Motor neuron (in vitro differentiated cells): ENCODE results near the gene TMCO5A. TPM values are rescaled to one million over a fixed set of nuclear protein-coding genes. Genes with fewer than 3 reads are reported as not detected.
"Not testable (repeated sequence)": the region's sequence is repeated elsewhere in the genome, so short reads cannot be mapped to it uniquely, and the experiment has no call there.

Experiments
- ATAC-seq, 8 experiments: fragments of 200-7000 bp; cut with Tn5 transposase; replicated peaks in 6 of 8; 2 replicates each; pipeline ENCODE4 v1.8.0; 2021; ENCODE audit warnings: mild to moderate bottlenecking in 8 of 8, moderate library complexity in 8 of 8
- H3K27ac ChIP-seq, 2 donors: fragments of 250-450 bp; sonication (Bioruptor Pico); 2 replicates each; pipeline ENCODE4 v1.9.0; 2021; ENCODE audit warnings: antibody characterized with exemption in 2 of 2, mild to moderate bottlenecking in 2 of 2, moderate library complexity in 1 of 2
- H3K4me1 ChIP-seq, 2 donors: fragments of 250-450 bp; sonication (Bioruptor Pico); replicated peaks in 1 of 2; 2 replicates each; pipeline ENCODE4 v1.6.1; 2021; ENCODE audit warnings: antibody characterized with exemption in 2 of 2, mild to moderate bottlenecking in 2 of 2, moderate library complexity in 1 of 2
- H3K4me3 ChIP-seq, 5 donors: fragments of 250-450 bp; sonication (Bioruptor Pico); 2 replicates each; pipeline ENCODE4 v1.9.0; 2021; ENCODE audit warnings: antibody characterized with exemption in 5 of 5, mild to moderate bottlenecking in 5 of 5, moderate library complexity in 4 of 5
- WGBS, 10 experiments: fragments of 450-650 bp; shearing (Covaris generic); methylation state at CpG; one replicate each; pipeline ENCODE4 v1.0.0; 2022; 5-methylcytosine and 5-hydroxymethylcytosine counted together
- in situ Hi-C, 9 experiments: fragments of 400-800 bp; cut with MboI; loops; one replicate each; pipeline ENCODE4 v1.15.0; 2021; ENCODE audit warnings: low sequenced_read_pairs in 9 of 9, low pct_unique_long_range_greater_than_20kb in 2 of 9; ENCODE audit not compliant: unreplicated experiment in 9 of 9
- total RNA-seq, 8 experiments: library from RNA; unstranded; fragments of 300-600 nt; gene quantifications; 2 replicates each; pipeline versions ENCODE4 v1.2.3 to v1.2.4, GENCODE V29; 2022

TMCO5A gene
- total RNA-seq, 8 experiments from 2014 or later = 0.10 to 0.76 (median 0.28) TPM; not detected in 4

GRCh38 chr15:37929238-37929637 is 5.2 kb upstream of the TMCO5A start:
- ATAC-seq = peak in 4 of 8 experiments; percentile 14 to 55 (median 37)
- in situ Hi-C loops = no loop called here
- Histone ChIP-seq H3K27ac (no peak overlapping the region), H3K4me3 (no peak overlapping the region), H3K4me1 (peaks cover 0 to 13% of the 10 kb centered on the region in 2 donors)
- 0 to 57% (median 20%) methylated on average over 1 of the region's 1 CpG; no CpG with 5 or more reads in 3 of the 10 experiments for WGBS, 10 experiments

GRCh38 chr15:37931321-37931720 is 3.1 kb upstream of the TMCO5A start:
- Histone ChIP-seq H3K4me3 (no peak overlapping the region), H3K27ac (no peak overlapping the region), H3K4me1 (peaks cover 0 to 13% of the 10 kb centered on the region in 2 donors)
- in situ Hi-C loops = no loop called here
- ATAC-seq = no peak

- in situ Hi-C loops = no loop called here
- no peak for ATAC-seq
- WGBS, 10 experiments = 0 to 92% (median 60%) methylated on average over 1 of the region's 1 CpG; no CpG with 5 or more reads in 1 of the 10 experiments
- Histone ChIP-seq H3K27ac (no peak overlapping the region), H3K4me3 (no peak overlapping the region), H3K4me1 (peaks cover 0 to 13% of the 10 kb centered on the region in 2 donors)
These were observed 2.6 kb upstream of the TMCO5A start for GRCh38 chr15:37931868-37932267.

- peaks cover 0 to 13% of the 10 kb centered on the region in 2 donors for H3K4me1 ChIP-seq
- no peak for ATAC-seq
- 10 to 83% (median 73%) methylated on average over 2 to 3 of the region's 3 CpGs; no CpG with 5 or more reads in 3 of the 10 experiments for WGBS, 10 experiments
- in situ Hi-C loops = no loop called here
- H3K27ac ChIP-seq = no peak overlapping the region
- no peak overlapping the region for H3K4me3 ChIP-seq
These were observed 1.9 kb upstream of the TMCO5A start for GRCh38 chr15:37932549-37932948.

GRCh38 chr15:37933666-37934065 is 774 bp upstream of the TMCO5A start:
- WGBS, 10 experiments = 0 to 100% (median 78%) methylated on average over 1 of the region's 1 CpG; no CpG with 5 or more reads in 4 of the 10 experiments
- H3K4me3 ChIP-seq = no peak overlapping the region
- H3K4me1 ChIP-seq = peaks cover 0 to 8% of the 10 kb centered on the region in 2 donors
- H3K27ac ChIP-seq = no peak overlapping the region
- in situ Hi-C loops = no loop called here
- ATAC-seq = peak in 3 of 8 experiments; percentile 71 to 98 (median 96)

- no peak overlapping the region for H3K4me3 ChIP-seq
- no peak overlapping the region for H3K27ac ChIP-seq
- no peak for ATAC-seq
- 0 to 70% (median 13%) methylated on average over 1 to 2 of the region's 3 CpGs; no CpG with 5 or more reads in 3 of the 10 experiments for WGBS, 10 experiments
- no peaks in the 10 kb centered on the region for H3K4me1 ChIP-seq
- in situ Hi-C loops = no loop called here
These were observed 6.4 kb downstream of the TMCO5A start for GRCh38 chr15:37940876-37941275.

- ATAC-seq = no peak
- no peak overlapping the region for H3K4me3 ChIP-seq
- in situ Hi-C loops = no loop called here
- no peak overlapping the region for H3K27ac ChIP-seq
- no peaks in the 10 kb centered on the region for H3K4me1 ChIP-seq
These were observed 7.3 kb downstream of the TMCO5A start for GRCh38 chr15:37941779-37942178.

- 17 to 94% (median 59%) methylated on average over 2 to 4 of the region's 4 CpGs; no CpG with 5 or more reads in 5 of the 10 experiments for WGBS, 10 experiments
- in situ Hi-C loops = no loop called here
- Histone ChIP-seq H3K4me1 (no peaks in the 10 kb centered on the region), H3K27ac (no peak overlapping the region), H3K4me3 (no peak overlapping the region)
- no peak for ATAC-seq
These were observed 17.6 kb downstream of the TMCO5A start for GRCh38 chr15:37951999-37952398.

- H3K4me3 ChIP-seq, H3K27ac ChIP-seq, H3K4me1 ChIP-seq, in situ Hi-C loops: not testable (repeated sequence)
- peak in 1 of 8 experiments; percentile 38 for ATAC-seq
- WGBS, 10 experiments = 44 to 89% (median 79%) methylated on average over 1 of the region's 1 CpG; no CpG with 5 or more reads in 4 of the 10 experiments
These were observed 26.3 kb downstream of the TMCO5A start for GRCh38 chr15:37960742-37961141.

GRCh38 chr15:37967788-37968187 is 33.3 kb downstream of the TMCO5A start:
- WGBS, 10 experiments = 0 to 83% (median 50%) methylated on average over 1 of the region's 1 CpG
- no peak overlapping the region for H3K4me3 ChIP-seq
- ATAC-seq = no peak
- H3K27ac ChIP-seq = no peak overlapping the region
- H3K4me1 ChIP-seq = no peaks in the 10 kb centered on the region
- in situ Hi-C loops = no loop called here

- no peak for ATAC-seq
- no peak overlapping the region for H3K27ac ChIP-seq
- H3K4me3 ChIP-seq = no peak overlapping the region
- in situ Hi-C loops = no loop called here
- no peaks in the 10 kb centered on the region for H3K4me1 ChIP-seq
- WGBS, 10 experiments = 0 to 94% (median 67%) methylated on average over 1 to 2 of the region's 2 CpGs; no CpG with 5 or more reads in 1 of the 10 experiments
These were observed 39.4 kb downstream of the TMCO5A start for GRCh38 chr15:37973856-37974255.

GRCh38 chr15:37978231-37978630 is 43.8 kb downstream of the TMCO5A start:
- ATAC-seq = no peak
- Histone ChIP-seq H3K4me3 (no peak overlapping the region), H3K27ac (no peak overlapping the region), H3K4me1 (no peaks in the 10 kb centered on the region)
- WGBS, 10 experiments = 68 to 85% (median 80%) methylated on average over 2 to 3 of the region's 4 CpGs; no CpG with 5 or more reads in 7 of the 10 experiments
- in situ Hi-C loops = loop anchor here in 6 of 9 experiments (25.0 kb wide), 2 partner anchors 384 to 709 kb away; no protein-coding TSS in a partner anchor

- 20 to 100% (median 86%) methylated on average over 1 to 5 of the region's 11 CpGs; no CpG with 5 or more reads in 4 of the 10 experiments for WGBS, 10 experiments
- in situ Hi-C loops = loop anchor here in 6 of 9 experiments (25.0 kb wide), 2 partner anchors 382 to 707 kb away; no protein-coding TSS in a partner anchor
- no peak overlapping the region for H3K4me3 ChIP-seq
These were observed 45.4 kb downstream of the TMCO5A start for GRCh38 chr15:37979671-37980409.

More at GRCh38 chr15:37979671-37980409, 45.4 kb downstream of the TMCO5A start:
- H3K4me1 ChIP-seq = no peaks in the 10 kb centered on the region
- no peak for ATAC-seq
- no peak overlapping the region for H3K27ac ChIP-seq
